ENCODE measurements around the gene SCRN2. TPM values are rescaled to one million over a fixed set of nuclear protein-coding genes. Genes with fewer than 3 reads are reported as not detected.

Gene SCRN2
- total RNA-seq, 1 experiment from 2014 or later = 73.6 TPM

DNA sequence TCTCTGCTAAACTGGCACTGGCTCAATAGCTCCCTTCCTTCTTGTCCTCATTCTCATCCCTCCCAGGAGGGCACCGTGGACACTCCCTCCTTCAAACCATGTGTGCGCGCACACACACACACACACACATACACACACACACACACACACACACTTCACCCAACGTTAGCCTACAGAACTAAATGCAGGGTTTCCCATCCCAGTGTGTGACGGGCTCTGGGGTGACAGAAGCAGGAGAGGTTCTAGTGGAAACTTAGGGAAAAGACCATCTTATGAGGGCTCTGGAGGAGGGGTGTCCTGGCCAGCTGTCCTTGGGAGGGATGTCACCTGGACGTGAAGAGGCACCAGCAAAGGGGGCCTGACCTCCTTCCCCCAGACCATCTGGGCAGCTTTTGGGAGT, 39.2 kb downstream of the SCRN2 start:
- intact Hi-C loops (cut with micrococcal nuclease; ENCODE audit: unreplicated experiment) = loop anchor here (1.0 to 5.0 kb wide), 5 partner anchors 26 to 140 kb away; partner anchors contain the start of genes TBKBP1 and TBX21
- Histone ChIP-seq H3K9me3 (no peaks in the 10 kb centered on the region), H3K36me3 (ENCODE audit: control insufficient read depth, insufficient read depth, low read length) (no peaks in the 10 kb centered on the region), H3K27me3 (replicated peaks; ENCODE audit: control insufficient read depth, insufficient read depth, low read length) (no peaks in the 10 kb centered on the region), H3K4me3 (ENCODE audit: low read depth, low read length) (no peak overlapping the region), H3K4me1 (no peaks in the 10 kb centered on the region)
- BruUV-seq (replicated peaks) = no TSS peak
- Mint-ChIP-seq H3K27ac (ENCODE audit: unreplicated experiment) (no peak overlapping the region), H3K4me1 (ENCODE audit: low read depth, unreplicated experiment) (no peaks in the 10 kb centered on the region), H3K27me3 (ENCODE audit: insufficient read depth, unreplicated experiment) (peaks cover 3% of the 10 kb centered on the region), H3K4me3 (ENCODE audit: unreplicated experiment) (no peak overlapping the region), H3K9me3 (ENCODE audit: unreplicated experiment) (no peaks in the 10 kb centered on the region), H3K36me3 (ENCODE audit: insufficient read depth, unreplicated experiment) (peaks cover 7% of the 10 kb centered on the region)
- ChIA-PET CTCF (interaction anchor here (0.6 to 2.6 kb wide), 13 partner anchors 8 to 138 kb away, joined by 3 to 19 read pairs (median 4); partner anchors contain the start of genes OSBPL7 and TBX21), POLR2A (no interaction called here)
- peak in 1 of 2 experiments; percentile 34 for DNase-seq
- no peak for TF ChIP-seq CTCF (IDR thresholded peaks at IDR 0.05; ENCODE audit: insufficient read depth in 1 of 2, low read depth in 1 of 2, low read length in 1 of 2, severe bottlenecking in 1 of 2, unreplicated experiment in 1 of 2)

DNA sequence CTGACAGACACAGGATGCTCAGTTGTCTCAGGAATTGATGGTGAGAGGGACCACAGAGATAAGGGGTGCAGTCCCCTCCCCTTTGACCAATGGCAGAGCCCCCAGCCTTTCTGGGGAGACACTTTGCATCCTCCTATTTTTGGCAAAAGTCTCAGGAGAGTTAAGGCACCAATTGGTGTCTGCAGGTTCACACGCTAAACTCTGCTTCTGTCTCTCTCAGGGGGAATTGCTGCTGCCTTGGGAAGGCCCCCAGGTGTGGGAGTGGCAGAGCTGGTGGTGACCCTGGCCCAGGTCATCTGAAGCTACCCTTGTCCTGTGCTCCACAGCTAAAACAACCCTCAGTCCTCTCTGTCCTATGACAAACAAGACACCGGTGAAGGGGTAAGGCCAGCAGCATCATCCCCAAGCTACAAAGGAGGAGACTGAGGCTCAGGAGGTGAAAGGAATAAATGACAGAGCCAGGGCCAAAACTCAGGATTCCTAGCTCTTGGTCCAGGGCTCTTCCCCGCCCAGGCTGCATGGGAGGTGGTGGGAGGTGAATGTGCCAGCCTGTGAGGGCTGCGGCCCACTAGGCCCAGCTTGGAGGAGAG, 39.8 kb downstream of the SCRN2 start:
- Mint-ChIP-seq H3K27me3 (ENCODE audit: insufficient read depth, unreplicated experiment) (peaks cover 3% of the 10 kb centered on the region), H3K4me1 (ENCODE audit: low read depth, unreplicated experiment) (no peaks in the 10 kb centered on the region), H3K36me3 (ENCODE audit: insufficient read depth, unreplicated experiment) (peaks cover 3% of the 10 kb centered on the region), H3K4me3 (ENCODE audit: unreplicated experiment) (no peak overlapping the region), H3K27ac (ENCODE audit: unreplicated experiment) (no peak overlapping the region), H3K9me3 (ENCODE audit: unreplicated experiment) (no peaks in the 10 kb centered on the region)
- TF ChIP-seq CTCF (IDR thresholded peaks at IDR 0.05; ENCODE audit: insufficient read depth in 1 of 2, low read depth in 1 of 2, low read length in 1 of 2, severe bottlenecking in 1 of 2, unreplicated experiment in 1 of 2) = no peak
- no peak overlapping the region for H3K4me3 ChIP-seq (ENCODE audit: low read depth, low read length)
- intact Hi-C loops (cut with micrococcal nuclease; ENCODE audit: unreplicated experiment) = loop anchor here (5.0 kb wide), 1 partner anchor 139 kb away; no protein-coding TSS in a partner anchor
- H3K36me3 ChIP-seq (ENCODE audit: control insufficient read depth, insufficient read depth, low read length) = no peaks in the 10 kb centered on the region
- no TSS peak for BruUV-seq (replicated peaks)
- POLR2A ChIA-PET = no interaction called here
- CTCF ChIA-PET = interaction anchor here (0.6 to 2.6 kb wide), 9 partner anchors 9 to 154 kb away, joined by 3 to 19 read pairs (median 4); partner anchors contain the start of gene TBX21
- no peaks in the 10 kb centered on the region for H3K27me3 ChIP-seq (replicated peaks; ENCODE audit: control insufficient read depth, insufficient read depth, low read length)
- H3K4me1 ChIP-seq = no peaks in the 10 kb centered on the region
- H3K9me3 ChIP-seq = no peaks in the 10 kb centered on the region
- peak in 1 of 2 experiments; percentile 37 for DNase-seq

DNA sequence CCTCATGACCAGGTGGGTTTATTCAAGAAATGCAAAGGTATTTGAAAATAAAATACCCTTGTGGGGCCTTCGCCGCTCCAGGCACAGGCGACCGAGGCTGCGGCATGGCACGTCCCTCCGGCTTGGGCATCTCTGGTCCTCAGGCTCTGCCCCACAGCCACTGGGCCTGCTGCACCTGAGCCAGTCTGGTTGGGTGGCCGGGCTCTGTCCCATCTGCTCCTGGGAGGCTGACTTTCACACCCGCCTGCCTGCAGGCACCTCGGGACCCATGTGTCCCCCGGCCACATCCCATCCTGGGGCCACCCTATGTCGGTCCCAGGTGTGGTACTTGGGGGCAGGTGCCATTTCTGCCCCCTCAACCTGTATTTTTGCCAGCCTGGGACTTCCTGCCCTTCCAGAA, 40.4 kb downstream of the SCRN2 start:
- Histone ChIP-seq H3K4me1 (no peaks in the 10 kb centered on the region), H3K36me3 (ENCODE audit: control insufficient read depth, insufficient read depth, low read length) (no peaks in the 10 kb centered on the region), H3K9me3 (no peaks in the 10 kb centered on the region), H3K27me3 (replicated peaks; ENCODE audit: control insufficient read depth, insufficient read depth, low read length) (no peaks in the 10 kb centered on the region), H3K4me3 (ENCODE audit: low read depth, low read length) (no peak overlapping the region)
- ChIA-PET CTCF (interaction anchor here (0.7 to 1.5 kb wide), 5 partner anchors 9 to 137 kb away, joined by 3 to 9 read pairs (median 4); no protein-coding TSS in a partner anchor), POLR2A (no interaction called here)
- H3K27me3 Mint-ChIP-seq (ENCODE audit: insufficient read depth, unreplicated experiment) = peaks cover 3% of the 10 kb centered on the region
- H3K4me3 Mint-ChIP-seq (ENCODE audit: unreplicated experiment) = no peak overlapping the region
- H3K4me1 Mint-ChIP-seq (ENCODE audit: low read depth, unreplicated experiment) = no peaks in the 10 kb centered on the region
- BruUV-seq (replicated peaks) = no TSS peak
- DNase-seq = peak in 1 of 2 experiments; percentile 40
- H3K9me3 Mint-ChIP-seq (ENCODE audit: unreplicated experiment) = no peaks in the 10 kb centered on the region
- TF ChIP-seq CTCF (IDR thresholded peaks at IDR 0.05; ENCODE audit: insufficient read depth in 1 of 2, low read depth in 1 of 2, low read length in 1 of 2, severe bottlenecking in 1 of 2, unreplicated experiment in 1 of 2) = no peak
- intact Hi-C loops (cut with micrococcal nuclease; ENCODE audit: unreplicated experiment) = loop anchor here (5.0 kb wide), 1 partner anchor 138 kb away; no protein-coding TSS in a partner anchor
- H3K27ac Mint-ChIP-seq (ENCODE audit: unreplicated experiment) = no peak overlapping the region
- H3K36me3 Mint-ChIP-seq (ENCODE audit: insufficient read depth, unreplicated experiment) = no peaks in the 10 kb centered on the region
